ELF-1 (cell line): ENCODE results near the gene SEPTIN8.

Source experiments
- DNase-seq: peaks from one replicate; pipeline ENCODE4 v3.0.0-alpha.2; 2016; ENCODE audit warnings: low read depth, low spot score

The SEPTIN8 gene

DNA sequence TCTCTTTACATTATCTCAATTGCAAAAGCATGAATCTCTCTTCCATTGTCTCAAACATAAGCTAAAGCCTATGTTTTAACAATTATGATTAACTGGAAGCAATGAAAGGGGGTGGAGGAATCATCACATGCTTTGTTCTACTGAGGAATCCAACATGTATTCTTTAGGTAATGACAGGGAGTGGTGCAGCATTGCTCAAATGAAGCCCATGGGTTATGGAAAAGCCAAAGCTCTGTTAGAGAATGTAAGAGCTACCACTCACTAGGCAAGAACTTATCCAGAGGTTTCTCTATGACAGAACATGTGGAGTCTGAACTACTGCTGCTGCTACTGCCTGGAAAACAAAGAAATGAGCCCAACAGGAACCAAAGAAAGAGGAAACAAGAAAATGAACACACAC is 68.4 kb downstream of the SEPTIN8 start:
- DNase-seq = no peak

DNA sequence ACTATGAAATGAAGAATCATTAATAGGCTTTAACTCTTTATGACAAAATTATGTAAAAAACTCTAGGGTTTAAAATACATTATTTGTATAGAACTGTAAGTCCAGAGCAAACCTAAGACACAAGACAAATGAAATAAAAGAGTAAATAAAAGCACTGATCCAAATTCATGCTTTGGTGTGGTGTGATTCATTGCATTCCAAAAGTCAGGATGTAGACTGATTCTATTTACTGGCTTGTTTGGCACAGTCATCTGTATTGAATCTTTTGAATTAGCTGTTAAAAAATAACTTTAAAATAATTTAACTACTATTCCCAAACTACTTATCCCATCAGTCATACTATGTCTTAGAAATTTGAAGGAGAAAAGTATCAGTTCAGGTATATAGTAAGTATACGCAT is 72.2 kb downstream of the SEPTIN8 start:
- no peak for DNase-seq
